K562 (cell line): ENCODE data around the gene ACTR3C. TPM values are rescaled to one million over a fixed set of nuclear protein-coding genes. Genes with fewer than 3 reads are reported as not detected.

Source experiments
- DDX20 ChIP-seq: fragments of 450-650 bp; IDR thresholded peaks from 2 replicates; pipeline ENCODE4 v1.6.1; 2016; ENCODE audit warnings: missing genetic modification characterization, low read depth, mild to moderate bottlenecking, missing compliant biosample characterization, moderate library complexity
- ERF ChIP-seq: fragments of 450-650 bp; formaldehyde crosslinking; IDR thresholded peaks from 2 replicates; pipeline ENCODE4 v1.4.0; 2020; ENCODE audit warnings: mild to moderate bottlenecking, mixed read lengths
- ESRRA ChIP-seq: fragments of 450-650 bp; IDR thresholded peaks from 2 replicates; pipeline ENCODE4 v1.6.1; 2014; ENCODE audit warnings: low read depth, mild to moderate bottlenecking, moderate library complexity, borderline replicate concordance
- GATAD2A ChIP-seq: fragments of 450-650 bp; IDR thresholded peaks from 2 replicates; pipeline ENCODE4 v1.6.1; 2017
- MTF1 ChIP-seq: fragments of 250-450 bp; sonication (Bioruptor Pico); IDR thresholded peaks from 2 replicates; pipeline ENCODE4 v1.9.0; 2021; ENCODE audit warnings: moderate library complexity, mild to moderate bottlenecking, inconsistent platforms, borderline replicate concordance
- NCOR1 ChIP-seq: fragments of 450-650 bp; IDR thresholded peaks from 2 replicates; pipeline ENCODE4 v1.6.1; 2016; ENCODE audit warnings: mild to moderate bottlenecking, moderate library complexity
- RCOR1 ChIP-seq, 2 experiments: IDR thresholded peaks; 2 replicates each; pipeline ENCODE4 v1.6.1; 2012; ENCODE audit warnings: low read depth in 2 of 2, low read length in 2 of 2, borderline replicate concordance in 1 of 2, improper control_type of control experiment in 1 of 2
- TCF7 ChIP-seq: sonication (generic); IDR thresholded peaks from 2 replicates; pipeline ENCODE4 v1.6.1; 2016; ENCODE audit warnings: antibody characterized with exemption, borderline replicate concordance
- ZNF133 ChIP-seq: fragments of 250-450 bp; sonication (Bioruptor Pico); IDR thresholded peaks from 2 replicates; pipeline ENCODE4 v1.4.0; 2020; ENCODE audit warnings: mild to moderate bottlenecking
- ZNF445 ChIP-seq: fragments of 250-450 bp; sonication (Bioruptor Pico); IDR thresholded peaks from 2 replicates; pipeline ENCODE4 v1.4.0; 2020; ENCODE audit warnings: low read depth, mild to moderate bottlenecking, moderate library complexity
- polyA plus RNA-seq, 8 experiments: library from polyadenylated mRNA; depleted of rRNA in 4 of 8; stranded (reverse) in 5 of 8; unstranded in 3 of 8; fragments of >200 nt; fragmentation: Nextera tagmentation in 2 of 8; fragmentation: Illumina TruSeq in 1 of 8; extraction: Ambion mirVana in 2 of 8; extraction: Trizol in 1 of 8; gene quantifications; 2 replicates each; pipeline versions ENCODE4 v1.2.1 to v1.2.3, GENCODE V29; 2011 to 2014; ENCODE audit warnings: inconsistent platforms in 1 of 8, missing spikeins in 1 of 8
- total RNA-seq, 7 experiments: library from RNA; depleted of rRNA in 6 of 7; stranded (reverse); fragments of >200 nt in 6 of 7; fragmentation: Illumina TruSeq in 2 of 7; extraction: Trizol in 2 of 7; gene quantifications; 2 replicates each; pipeline versions ENCODE4 v1.2.1 to v1.2.3, GENCODE V29; 2011 to 2021; ENCODE audit warnings: low replicate concordance in 1 of 7
- TF ChIP-seq, protein P1 (sequence below): fragments of 250-450 bp; sonication (Bioruptor Pico); IDR thresholded peaks from 2 replicates; pipeline ENCODE4 v1.4.0; 2020; ENCODE audit warnings: mild to moderate bottlenecking, moderate library complexity
- TF ChIP-seq, protein P2 (sequence below): fragments of 250-450 bp; sonication (Bioruptor Pico); IDR thresholded peaks from 2 replicates; pipeline ENCODE4 v1.8.0; 2022; ENCODE audit warnings: moderate library complexity, mild to moderate bottlenecking, inconsistent platforms
- TF ChIP-seq, protein P3 (sequence below), 2 experiments: fragments of 450-650 bp; conservative IDR thresholded peaks; 2 replicates each; pipeline ENCODE4 v1.6.1; 2017; ENCODE audit warnings: mild to moderate bottlenecking in 2 of 2, moderate library complexity in 2 of 2
- TF ChIP-seq, protein P4 (sequence below): fragments of 450-650 bp; IDR thresholded peaks from 2 replicates; pipeline ENCODE4 v1.7.1; 2018; ENCODE audit warnings: mild to moderate bottlenecking, low read depth; ENCODE audit not compliant: partially characterized antibody

The ACTR3C gene
- total and polyA plus RNA-seq, 9 of the 15 experiments (the other 6 are each of a cell fraction or from before 2014, with no cell fraction given) = 9.0 to 35.4 (median 13.3) TPM

DNA sequence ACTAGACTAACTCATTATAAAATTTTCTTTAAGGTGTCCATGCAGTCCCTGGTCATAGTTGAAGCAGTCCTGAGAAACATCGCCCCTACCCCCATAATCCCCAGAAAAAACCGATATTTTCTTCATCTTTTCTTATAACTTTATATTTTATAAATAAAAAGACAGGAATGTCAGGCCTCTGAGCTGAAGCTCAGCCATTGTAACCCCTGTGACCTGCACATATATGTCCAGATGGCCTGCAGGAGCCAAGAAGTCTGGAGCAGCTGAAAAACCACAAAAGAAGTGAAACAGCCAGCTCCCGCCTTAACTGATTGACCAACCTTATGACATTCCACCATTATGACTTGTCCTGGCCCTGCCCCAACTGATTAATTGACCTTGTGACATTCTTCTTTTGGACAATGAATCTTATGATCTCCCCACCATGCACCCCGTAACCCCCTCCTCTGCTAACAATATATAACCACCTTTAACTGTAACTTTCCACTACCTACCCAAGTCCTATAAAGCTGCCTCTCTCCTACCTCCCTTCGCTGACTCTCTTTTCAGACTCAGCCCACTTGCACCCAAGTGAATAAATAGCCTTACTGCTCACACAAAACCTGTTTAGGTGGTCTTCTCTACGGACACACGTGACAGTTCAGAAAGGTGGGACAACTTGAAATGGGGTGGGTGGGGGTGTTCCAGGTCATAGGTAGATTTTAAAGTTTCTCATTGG, 10.5 kb downstream of the ACTR3C start (continued):
- TF ChIP-seq, protein P1, sequence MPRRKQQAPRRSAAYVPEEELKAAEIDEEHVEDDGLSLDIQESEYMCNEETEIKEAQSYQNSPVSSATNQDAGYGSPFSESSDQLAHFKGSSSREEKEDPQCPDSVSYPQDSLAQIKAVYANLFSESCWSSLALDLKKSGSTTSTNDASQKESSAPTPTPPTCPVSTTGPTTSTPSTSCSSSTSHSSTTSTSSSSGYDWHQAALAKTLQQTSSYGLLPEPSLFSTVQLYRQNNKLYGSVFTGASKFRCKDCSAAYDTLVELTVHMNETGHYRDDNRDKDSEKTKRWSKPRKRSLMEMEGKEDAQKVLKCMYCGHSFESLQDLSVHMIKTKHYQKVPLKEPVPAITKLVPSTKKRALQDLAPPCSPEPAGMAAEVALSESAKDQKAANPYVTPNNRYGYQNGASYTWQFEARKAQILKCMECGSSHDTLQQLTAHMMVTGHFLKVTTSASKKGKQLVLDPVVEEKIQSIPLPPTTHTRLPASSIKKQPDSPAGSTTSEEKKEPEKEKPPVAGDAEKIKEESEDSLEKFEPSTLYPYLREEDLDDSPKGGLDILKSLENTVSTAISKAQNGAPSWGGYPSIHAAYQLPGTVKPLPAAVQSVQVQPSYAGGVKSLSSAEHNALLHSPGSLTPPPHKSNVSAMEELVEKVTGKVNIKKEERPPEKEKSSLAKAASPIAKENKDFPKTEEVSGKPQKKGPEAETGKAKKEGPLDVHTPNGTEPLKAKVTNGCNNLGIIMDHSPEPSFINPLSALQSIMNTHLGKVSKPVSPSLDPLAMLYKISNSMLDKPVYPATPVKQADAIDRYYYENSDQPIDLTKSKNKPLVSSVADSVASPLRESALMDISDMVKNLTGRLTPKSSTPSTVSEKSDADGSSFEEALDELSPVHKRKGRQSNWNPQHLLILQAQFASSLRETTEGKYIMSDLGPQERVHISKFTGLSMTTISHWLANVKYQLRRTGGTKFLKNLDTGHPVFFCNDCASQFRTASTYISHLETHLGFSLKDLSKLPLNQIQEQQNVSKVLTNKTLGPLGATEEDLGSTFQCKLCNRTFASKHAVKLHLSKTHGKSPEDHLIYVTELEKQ (CRISPR knock-in tag) = peak; percentile 83
- TF ChIP-seq ERF (CRISPR knock-in tag) (peak; percentile 53; the same call in 1 of the 2 replicates), GATAD2A (peak; percentile 15; the same call in 1 of the 2 replicates), MTF1 (CRISPR knock-in tag) (peak; percentile 86; the same call in 1 of the 2 replicates), ZNF445 (CRISPR knock-in tag) (peak; percentile 85; the same call in 1 of the 2 replicates), TCF7 (0 out of 2 replicates have a peak, but pooled peaks have one; percentile 69), ZNF133 (CRISPR knock-in tag) (0 out of 2 replicates have a peak, but pooled peaks have one; percentile 60), ESRRA (peak; percentile 95), DDX20 (tag) (peak; percentile 91), RCOR1 (IDR thresholded peaks at IDR 0.05; ENCODE audit: borderline replicate concordance in 1 of 2, low read depth in 2 of 2, low read length in 2 of 2) (peak in 1 of 2 experiments; percentile 75; a peak in 2 of 4 replicates), NCOR1 (peak; percentile 43)
- TF ChIP-seq, protein P2, sequence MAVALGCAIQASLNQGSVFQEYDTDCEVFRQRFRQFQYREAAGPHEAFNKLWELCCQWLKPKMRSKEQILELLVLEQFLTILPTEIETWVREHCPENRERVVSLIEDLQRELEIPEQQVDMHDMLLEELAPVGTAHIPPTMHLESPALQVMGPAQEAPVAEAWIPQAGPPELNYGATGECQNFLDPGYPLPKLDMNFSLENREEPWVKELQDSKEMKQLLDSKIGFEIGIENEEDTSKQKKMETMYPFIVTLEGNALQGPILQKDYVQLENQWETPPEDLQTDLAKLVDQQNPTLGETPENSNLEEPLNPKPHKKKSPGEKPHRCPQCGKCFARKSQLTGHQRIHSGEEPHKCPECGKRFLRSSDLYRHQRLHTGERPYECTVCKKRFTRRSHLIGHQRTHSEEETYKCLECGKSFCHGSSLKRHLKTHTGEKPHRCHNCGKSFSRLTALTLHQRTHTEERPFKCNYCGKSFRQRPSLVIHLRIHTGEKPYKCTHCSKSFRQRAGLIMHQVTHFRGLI = peak; percentile 91
- TF ChIP-seq, protein P3, sequence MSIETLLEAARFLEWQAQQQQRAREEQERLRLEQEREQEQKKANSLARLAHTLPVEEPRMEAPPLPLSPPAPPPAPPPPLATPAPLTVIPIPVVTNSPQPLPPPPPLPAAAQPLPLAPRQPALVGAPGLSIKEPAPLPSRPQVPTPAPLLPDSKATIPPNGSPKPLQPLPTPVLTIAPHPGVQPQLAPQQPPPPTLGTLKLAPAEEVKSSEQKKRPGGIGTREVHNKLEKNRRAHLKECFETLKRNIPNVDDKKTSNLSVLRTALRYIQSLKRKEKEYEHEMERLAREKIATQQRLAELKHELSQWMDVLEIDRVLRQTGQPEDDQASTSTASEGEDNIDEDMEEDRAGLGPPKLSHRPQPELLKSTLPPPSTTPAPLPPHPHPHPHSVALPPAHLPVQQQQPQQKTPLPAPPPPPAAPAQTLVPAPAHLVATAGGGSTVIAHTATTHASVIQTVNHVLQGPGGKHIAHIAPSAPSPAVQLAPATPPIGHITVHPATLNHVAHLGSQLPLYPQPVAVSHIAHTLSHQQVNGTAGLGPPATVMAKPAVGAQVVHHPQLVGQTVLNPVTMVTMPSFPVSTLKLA (conservative IDR thresholded peaks at IDR 0.05) = peak; percentile 33 to 70; a peak in 1 of 4 replicates
- TF ChIP-seq, protein P4, sequence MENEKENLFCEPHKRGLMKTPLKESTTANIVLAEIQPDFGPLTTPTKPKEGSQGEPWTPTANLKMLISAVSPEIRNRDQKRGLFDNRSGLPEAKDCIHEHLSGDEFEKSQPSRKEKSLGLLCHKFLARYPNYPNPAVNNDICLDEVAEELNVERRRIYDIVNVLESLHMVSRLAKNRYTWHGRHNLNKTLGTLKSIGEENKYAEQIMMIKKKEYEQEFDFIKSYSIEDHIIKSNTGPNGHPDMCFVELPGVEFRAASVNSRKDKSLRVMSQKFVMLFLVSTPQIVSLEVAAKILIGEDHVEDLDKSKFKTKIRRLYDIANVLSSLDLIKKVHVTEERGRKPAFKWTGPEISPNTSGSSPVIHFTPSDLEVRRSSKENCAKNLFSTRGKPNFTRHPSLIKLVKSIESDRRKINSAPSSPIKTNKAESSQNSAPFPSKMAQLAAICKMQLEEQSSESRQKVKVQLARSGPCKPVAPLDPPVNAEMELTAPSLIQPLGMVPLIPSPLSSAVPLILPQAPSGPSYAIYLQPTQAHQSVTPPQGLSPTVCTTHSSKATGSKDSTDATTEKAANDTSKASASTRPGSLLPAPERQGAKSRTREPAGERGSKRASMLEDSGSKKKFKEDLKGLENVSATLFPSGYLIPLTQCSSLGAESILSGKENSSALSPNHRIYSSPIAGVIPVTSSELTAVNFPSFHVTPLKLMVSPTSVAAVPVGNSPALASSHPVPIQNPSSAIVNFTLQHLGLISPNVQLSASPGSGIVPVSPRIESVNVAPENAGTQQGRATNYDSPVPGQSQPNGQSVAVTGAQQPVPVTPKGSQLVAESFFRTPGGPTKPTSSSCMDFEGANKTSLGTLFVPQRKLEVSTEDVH = peak; percentile 71
